AG10803 (cell line): Measurements from ENCODE around the gene ADAM11.

ENCODE experiments used
- DNase-seq: peaks from one replicate; pipeline ENCODE4 v3.0.0; 2010; ENCODE audit warnings: low read depth
- H3K4me3 ChIP-seq: 2 replicates; pipeline ENCODE4 v1.5.1; 2011; ENCODE audit warnings: mild to moderate bottlenecking, low read length, control low read depth
- CTCF ChIP-seq: conservative IDR thresholded peaks from 2 replicates; pipeline ENCODE4 v1.5.1; 2011; ENCODE audit warnings: mild to moderate bottlenecking, low read length, control low read depth, inconsistent platforms

ADAM11 gene

GRCh38 chr17:44777394-44778348, 18.9 kb downstream of the ADAM11 start:
- no peak for TF ChIP-seq CTCF
- H3K4me3 ChIP-seq = no peak overlapping the region
- DNase-seq = no peak

GRCh38 chr17:44778656-44779210, 19.9 kb downstream of the ADAM11 start:
- no peak overlapping the region for H3K4me3 ChIP-seq
- DNase-seq = no peak
- TF ChIP-seq CTCF = no peak

- H3K4me3 ChIP-seq = peak overlapping the region; percentile 63
- peak; percentile 63 for DNase-seq
- TF ChIP-seq CTCF = peak; percentile 81
Observed at GRCh38 chr17:44779211-44780025, 20.6 kb downstream of the ADAM11 start.

- TF ChIP-seq CTCF = no peak
- H3K4me3 ChIP-seq = no peak overlapping the region
- no peak for DNase-seq
Observed at GRCh38 chr17:44780161-44780560, 21.4 kb downstream of the ADAM11 start.

GRCh38 chr17:44780845-44781480, 22.2 kb downstream of the ADAM11 start:
- TF ChIP-seq CTCF = no peak
- H3K4me3 ChIP-seq = no peak overlapping the region
- no peak for DNase-seq

- no peak for DNase-seq
- TF ChIP-seq CTCF = no peak
- H3K4me3 ChIP-seq = no peak overlapping the region
Observed at GRCh38 chr17:44781551-44782325, 22.9 kb downstream of the ADAM11 start.
